ENCODE data around the gene DNAH6.

DNAH6 gene

DNA sequence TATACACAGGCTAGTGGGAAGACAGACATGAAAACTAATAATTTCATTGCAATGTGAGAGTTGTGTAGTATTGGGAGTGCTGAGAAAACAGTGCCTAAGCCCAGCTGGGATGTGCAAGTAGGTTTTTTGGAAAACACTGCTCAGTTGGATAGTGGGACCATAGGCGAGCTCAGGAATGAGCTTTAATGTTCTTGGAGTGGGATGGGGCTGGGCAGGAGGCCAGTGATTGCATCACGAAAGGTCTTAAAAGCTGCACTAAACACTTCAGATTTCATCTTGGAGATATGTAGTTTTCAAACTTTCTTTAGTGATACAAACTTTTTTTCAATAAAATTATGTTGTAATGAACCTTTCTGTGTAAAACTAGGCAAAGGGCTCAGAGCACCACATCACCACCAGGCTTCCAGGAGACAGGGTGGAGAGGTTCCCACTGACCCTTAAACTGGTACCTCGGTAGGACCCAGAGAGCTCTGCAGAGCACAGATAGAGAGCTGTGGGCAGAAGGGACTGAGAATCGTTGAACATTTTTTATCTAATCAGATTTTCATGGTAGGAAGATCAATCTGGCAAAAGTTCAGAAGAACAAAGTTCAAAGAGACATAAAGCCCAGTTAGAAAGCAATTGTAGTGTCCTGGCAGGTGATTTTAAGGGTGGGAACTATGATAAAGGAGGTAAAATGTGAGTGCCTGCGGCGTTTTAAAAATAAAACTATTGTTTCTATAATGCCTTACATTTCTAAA is 188.4 kb downstream of the DNAH6 start:
- Histone ChIP-seq H3K36me3 (ENCODE audit: insufficient read depth, low read length) (no peaks in the 10 kb centered on the region), H3K4me2 (ENCODE audit: insufficient read depth, low read length) (no peak overlapping the region), H3K79me2 (ENCODE audit: insufficient read depth, low read length) (no peaks in the 10 kb centered on the region), H2AFZ (ENCODE audit: low read depth, low read length) (no peak overlapping the region), H4K20me1 (ENCODE audit: insufficient read depth, low read length) (no peaks in the 10 kb centered on the region), H3K27me3 (ENCODE audit: insufficient read depth, low read length, poor library complexity) (no peaks in the 10 kb centered on the region), H3K9ac (ENCODE audit: low read depth, low read length) (no peak overlapping the region), H3K9me3 (ENCODE audit: insufficient read depth, low read length, severe bottlenecking) (peaks cover 6% of the 10 kb centered on the region), H3K4me1 (ENCODE audit: insufficient read depth, low read length) (no peaks in the 10 kb centered on the region), H3K27ac (ENCODE audit: low read length) (no peak overlapping the region), H3K4me3 (ENCODE audit: low read depth in 1 of 2, low read length in 2 of 2) (no peak overlapping the region)
- ATAC-seq (ENCODE audit: insufficient read depth, low read depth) (no peak), DNase-seq (no peak)
- TF ChIP-seq, protein P1, sequence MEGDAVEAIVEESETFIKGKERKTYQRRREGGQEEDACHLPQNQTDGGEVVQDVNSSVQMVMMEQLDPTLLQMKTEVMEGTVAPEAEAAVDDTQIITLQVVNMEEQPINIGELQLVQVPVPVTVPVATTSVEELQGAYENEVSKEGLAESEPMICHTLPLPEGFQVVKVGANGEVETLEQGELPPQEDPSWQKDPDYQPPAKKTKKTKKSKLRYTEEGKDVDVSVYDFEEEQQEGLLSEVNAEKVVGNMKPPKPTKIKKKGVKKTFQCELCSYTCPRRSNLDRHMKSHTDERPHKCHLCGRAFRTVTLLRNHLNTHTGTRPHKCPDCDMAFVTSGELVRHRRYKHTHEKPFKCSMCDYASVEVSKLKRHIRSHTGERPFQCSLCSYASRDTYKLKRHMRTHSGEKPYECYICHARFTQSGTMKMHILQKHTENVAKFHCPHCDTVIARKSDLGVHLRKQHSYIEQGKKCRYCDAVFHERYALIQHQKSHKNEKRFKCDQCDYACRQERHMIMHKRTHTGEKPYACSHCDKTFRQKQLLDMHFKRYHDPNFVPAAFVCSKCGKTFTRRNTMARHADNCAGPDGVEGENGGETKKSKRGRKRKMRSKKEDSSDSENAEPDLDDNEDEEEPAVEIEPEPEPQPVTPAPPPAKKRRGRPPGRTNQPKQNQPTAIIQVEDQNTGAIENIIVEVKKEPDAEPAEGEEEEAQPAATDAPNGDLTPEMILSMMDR (IDR thresholded peaks at IDR 0.05; ENCODE audit: borderline replicate concordance, extremely low read depth, low read length, poor library complexity, severe bottlenecking), result no peak
- no peak for TF ChIP-seq EZH2 (IDR thresholded peaks at IDR 0.05; ENCODE audit: borderline replicate concordance, low read depth, low read length, severe bottlenecking)

DNA sequence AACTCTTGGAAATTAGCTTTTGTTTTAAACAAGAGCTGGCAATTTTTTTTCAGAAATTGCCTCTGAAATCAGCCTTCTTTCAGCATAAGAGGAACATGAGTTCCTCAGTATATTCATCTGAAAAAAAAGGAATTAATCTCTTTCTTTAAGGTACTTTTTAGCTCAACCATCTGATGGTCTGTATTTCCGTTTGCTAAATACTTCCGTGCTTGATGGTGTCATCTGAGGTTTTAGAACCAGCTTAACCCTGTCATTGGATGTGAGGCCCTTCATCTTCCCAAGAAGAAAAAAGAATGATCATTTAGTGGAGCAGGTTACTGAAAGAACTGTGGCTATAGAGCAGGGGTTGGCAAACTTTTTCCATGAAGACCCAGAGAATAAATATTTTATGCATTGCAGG is 189.6 kb downstream of the DNAH6 start:
- H3K4me3 ChIP-seq (ENCODE audit: low read depth in 1 of 2, low read length in 2 of 2), result no peak overlapping the region
- no peaks in the 10 kb centered on the region for H3K4me1 ChIP-seq (ENCODE audit: insufficient read depth, low read length)
- H3K27ac ChIP-seq (ENCODE audit: low read length), result no peak overlapping the region
- H3K4me2 ChIP-seq (ENCODE audit: insufficient read depth, low read length), result no peak overlapping the region
- no peaks in the 10 kb centered on the region for H3K36me3 ChIP-seq (ENCODE audit: insufficient read depth, low read length)
- ATAC-seq (ENCODE audit: insufficient read depth, low read depth) (no peak), DNase-seq (no peak)
- H3K9me3 ChIP-seq (ENCODE audit: insufficient read depth, low read length, severe bottlenecking), result peaks cover 6% of the 10 kb centered on the region
- no peaks in the 10 kb centered on the region for H3K79me2 ChIP-seq (ENCODE audit: insufficient read depth, low read length)
- TF ChIP-seq EZH2 (IDR thresholded peaks at IDR 0.05; ENCODE audit: borderline replicate concordance, low read depth, low read length, severe bottlenecking), result no peak
- TF ChIP-seq, protein P1 (IDR thresholded peaks at IDR 0.05; ENCODE audit: borderline replicate concordance, extremely low read depth, low read length, poor library complexity, severe bottlenecking), result no peak
- H3K27me3 ChIP-seq (ENCODE audit: insufficient read depth, low read length, poor library complexity), result no peaks in the 10 kb centered on the region
- H4K20me1 ChIP-seq (ENCODE audit: insufficient read depth, low read length), result no peaks in the 10 kb centered on the region
- H2AFZ ChIP-seq (ENCODE audit: low read depth, low read length), result no peak overlapping the region
- H3K9ac ChIP-seq (ENCODE audit: low read depth, low read length), result no peak overlapping the region

DNA sequence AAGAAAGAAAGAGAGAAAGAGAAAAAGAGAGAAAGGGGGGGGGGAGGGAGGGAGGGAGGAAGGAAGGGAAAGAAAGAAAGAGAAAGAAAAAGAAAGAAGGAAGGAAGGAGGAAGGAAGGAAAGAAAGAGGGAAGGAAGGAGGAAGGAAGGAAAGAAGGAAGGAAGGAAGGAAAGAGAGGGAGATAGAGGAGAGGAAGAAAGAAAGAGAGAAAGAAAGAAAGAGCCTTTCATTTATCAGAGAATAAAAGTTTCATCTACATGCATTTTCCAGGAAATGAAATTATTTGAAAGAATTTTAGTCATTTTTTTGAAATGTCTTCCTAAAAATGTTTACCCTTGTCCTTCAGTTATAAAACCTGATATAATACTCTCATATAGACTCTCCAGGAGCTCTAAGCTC is 192.1 kb downstream of the DNAH6 start:
- DNase-seq, result no peak
- ATAC-seq (ENCODE audit: insufficient read depth, low read depth), result no peak

More for the DNA sequence above, 192.1 kb downstream of the DNAH6 start:
- H3K27ac ChIP-seq (ENCODE audit: low read length), result no peak overlapping the region
- no peaks in the 10 kb centered on the region for H3K27me3 ChIP-seq (ENCODE audit: insufficient read depth, low read length, poor library complexity)
- H3K9me3 ChIP-seq (ENCODE audit: insufficient read depth, low read length, severe bottlenecking), result no peaks in the 10 kb centered on the region
- no peak overlapping the region for H3K9ac ChIP-seq (ENCODE audit: low read depth, low read length)
- no peak overlapping the region for H3K4me2 ChIP-seq (ENCODE audit: insufficient read depth, low read length)
- H3K4me1 ChIP-seq (ENCODE audit: insufficient read depth, low read length), result no peaks in the 10 kb centered on the region
- no peaks in the 10 kb centered on the region for H3K79me2 ChIP-seq (ENCODE audit: insufficient read depth, low read length)
- no peaks in the 10 kb centered on the region for H3K36me3 ChIP-seq (ENCODE audit: insufficient read depth, low read length)
- TF ChIP-seq, protein P1 (IDR thresholded peaks at IDR 0.05; ENCODE audit: borderline replicate concordance, extremely low read depth, low read length, poor library complexity, severe bottlenecking), result no peak
- no peak for TF ChIP-seq EZH2 (IDR thresholded peaks at IDR 0.05; ENCODE audit: borderline replicate concordance, low read depth, low read length, severe bottlenecking)
- H3K4me3 ChIP-seq (ENCODE audit: low read depth in 1 of 2, low read length in 2 of 2), result no peak overlapping the region
- no peaks in the 10 kb centered on the region for H4K20me1 ChIP-seq (ENCODE audit: insufficient read depth, low read length)
- H2AFZ ChIP-seq (ENCODE audit: low read depth, low read length), result no peak overlapping the region

Measured in DND-41 (cell line).